ENCODE data around the gene NOL6. TPM values are rescaled to one million over a fixed set of nuclear protein-coding genes. Genes with fewer than 3 reads are reported as not detected.

Gene NOL6
- total RNA-seq, 6 experiments from 2014 or later, result 57.9 to 69.2 (median 62.2) TPM

DNA sequence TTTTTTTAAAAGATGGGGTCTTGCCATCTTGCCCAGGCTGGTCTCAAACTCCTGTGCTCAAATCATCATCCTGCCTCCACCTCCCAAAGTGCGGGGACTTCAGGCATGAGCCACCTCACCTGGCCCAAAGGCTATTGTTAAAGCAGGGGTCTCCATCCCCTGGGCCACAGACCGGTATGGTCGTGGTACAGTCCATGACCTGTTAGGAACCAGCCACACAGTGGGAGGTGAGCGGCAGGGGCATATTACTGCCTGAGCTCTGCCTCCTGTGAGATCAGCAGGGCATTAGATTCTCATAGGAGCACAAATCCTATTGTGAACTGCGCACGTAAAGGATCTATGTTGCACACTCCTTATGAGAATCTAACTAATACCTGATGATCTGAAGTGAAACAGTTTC, 7.3 kb upstream of the NOL6 start:
- Mint-ChIP-seq H3K27ac (no peak overlapping the region), H3K9me3 (no peaks in the 10 kb centered on the region), H3K4me3 (no peak overlapping the region), H3K36me3 (ENCODE audit: low read depth) (no peaks in the 10 kb centered on the region), H3K27me3 (ENCODE audit: insufficient read depth) (peaks cover 2% of the 10 kb centered on the region; the same call in 1 of the 2 replicates), H3K4me1 (ENCODE audit: low read depth) (no peaks in the 10 kb centered on the region)
- TF ChIP-seq CTCF (IDR thresholded peaks at IDR 0.05), result no peak
- DNase-seq, result no peak

DNA sequence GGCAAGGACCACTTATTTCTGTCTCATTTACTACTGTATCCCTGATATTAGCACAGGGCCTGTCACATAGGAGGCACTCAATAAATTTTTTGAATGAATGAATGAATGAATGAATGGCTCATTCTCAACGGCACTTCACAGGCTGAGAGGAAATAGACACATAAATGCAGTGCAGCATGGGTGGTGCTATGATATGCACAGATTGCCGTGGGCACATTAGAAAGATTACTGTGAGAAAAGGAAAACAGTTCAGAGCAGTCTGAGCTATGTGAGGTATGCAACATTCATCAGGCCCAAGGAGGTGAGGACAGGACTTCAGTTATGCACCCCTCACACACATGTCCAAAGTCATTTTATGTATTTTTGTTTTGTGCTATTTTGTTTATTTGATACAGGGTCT, 6.4 kb upstream of the NOL6 start:
- no peak for TF ChIP-seq CTCF (IDR thresholded peaks at IDR 0.05)
- Mint-ChIP-seq H3K9me3 (no peaks in the 10 kb centered on the region), H3K36me3 (ENCODE audit: low read depth) (no peaks in the 10 kb centered on the region), H3K4me3 (no peak overlapping the region), H3K27ac (no peak overlapping the region), H3K27me3 (ENCODE audit: insufficient read depth) (peaks cover 2% of the 10 kb centered on the region; the same call in 1 of the 2 replicates), H3K4me1 (ENCODE audit: low read depth) (no peaks in the 10 kb centered on the region)
- DNase-seq, result no peak

- H3K27ac Mint-ChIP-seq, result no peak overlapping the region
- H3K9me3 Mint-ChIP-seq, result no peaks in the 10 kb centered on the region
- no peak overlapping the region for H3K4me3 Mint-ChIP-seq
- DNase-seq, result no peak
- peaks cover 17% of the 10 kb centered on the region for H3K4me1 Mint-ChIP-seq (ENCODE audit: low read depth)
- H3K27me3 Mint-ChIP-seq (ENCODE audit: insufficient read depth), result peaks cover 3% of the 10 kb centered on the region
- TF ChIP-seq CTCF (IDR thresholded peaks at IDR 0.05), result no peak
- peaks cover 25% of the 10 kb centered on the region for H3K36me3 Mint-ChIP-seq (ENCODE audit: low read depth)
Measured at GRCh38 chr9:33476503-33476902, 2.8 kb upstream of the NOL6 start.

DNA sequence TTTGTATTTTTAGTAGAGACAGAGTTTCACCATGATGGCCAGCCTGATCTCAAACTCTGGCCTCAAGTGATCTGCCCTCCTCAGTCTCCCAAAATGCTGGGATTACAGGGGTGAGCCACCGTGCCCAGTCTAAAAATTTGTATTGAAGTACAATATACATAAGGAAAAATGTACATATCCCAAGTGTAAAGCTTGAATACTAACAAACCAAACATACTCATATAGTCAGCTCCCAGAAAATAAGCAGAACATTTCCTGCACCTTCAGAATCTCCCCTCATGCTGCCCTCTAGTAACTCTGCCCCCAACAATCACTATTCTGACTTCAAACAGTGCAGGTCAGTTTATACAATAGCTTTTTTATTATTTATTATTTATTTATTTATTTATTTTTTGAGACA, 1.6 kb upstream of the NOL6 start:
- H3K27me3 Mint-ChIP-seq (ENCODE audit: insufficient read depth), result peaks cover 5% of the 10 kb centered on the region
- H3K27ac Mint-ChIP-seq, result no peak overlapping the region
- no peak for DNase-seq
- peaks cover 30% of the 10 kb centered on the region for H3K36me3 Mint-ChIP-seq (ENCODE audit: low read depth)
- no peak overlapping the region; the same call in 1 of the 2 replicates for H3K4me3 Mint-ChIP-seq
- TF ChIP-seq CTCF (IDR thresholded peaks at IDR 0.05), result no peak
- H3K9me3 Mint-ChIP-seq, result no peaks in the 10 kb centered on the region
- H3K4me1 Mint-ChIP-seq (ENCODE audit: low read depth), result peaks cover 23% of the 10 kb centered on the region

DNA sequence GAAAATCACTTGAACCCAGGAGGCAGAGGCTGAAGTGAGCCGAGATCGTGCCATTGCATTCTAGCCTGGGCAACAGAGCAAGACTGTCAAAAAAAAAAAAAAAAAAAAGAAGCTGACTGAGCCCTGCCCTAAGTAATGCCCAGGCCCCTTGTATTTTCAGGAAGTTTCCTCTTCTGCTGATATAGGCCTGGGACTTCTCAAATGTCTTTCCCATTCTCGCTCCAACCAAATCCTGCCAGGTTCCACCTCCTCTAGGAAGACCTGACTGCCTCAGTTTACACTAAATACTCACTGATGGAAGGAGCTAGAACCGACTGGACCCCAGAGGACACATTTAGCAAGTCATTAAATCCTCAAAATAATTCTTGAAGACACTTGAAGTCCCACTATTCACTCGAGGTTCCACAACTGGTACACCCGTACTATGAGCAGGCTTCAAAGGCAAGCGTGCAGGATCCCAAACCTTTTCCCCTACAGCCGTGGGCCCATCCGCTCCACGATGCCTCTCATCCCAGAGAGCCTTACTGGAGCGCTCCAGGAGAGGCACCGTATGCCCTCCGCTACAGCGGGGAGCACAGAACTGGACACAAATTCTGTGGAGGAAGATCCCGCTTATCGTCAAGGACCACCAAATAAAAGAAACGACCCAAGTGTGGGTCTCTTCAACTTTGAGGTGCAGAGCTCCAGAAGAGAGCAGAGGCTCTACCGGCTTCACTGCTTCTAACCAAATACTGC, 676 bp downstream of the NOL6 start:
- Mint-ChIP-seq H3K27me3 (ENCODE audit: insufficient read depth) (peaks cover 7% of the 10 kb centered on the region), H3K4me3 (peak overlapping the region; percentile 93), H3K27ac (peak overlapping the region; percentile 93), H3K9me3 (no peaks in the 10 kb centered on the region), H3K4me1 (ENCODE audit: low read depth) (peaks cover 23% of the 10 kb centered on the region), H3K36me3 (ENCODE audit: low read depth) (peaks cover 34% of the 10 kb centered on the region)
- DNase-seq, result no peak
- no peak for TF ChIP-seq CTCF (IDR thresholded peaks at IDR 0.05)
